MM.1S (cell line): Measurements from ENCODE around the gene MSANTD2.

Experiments used
- DNase-seq: peaks from one replicate; pipeline ENCODE4 v3.0.0-alpha.2; 2015
- H2AFZ ChIP-seq: fragments of 300-600 bp; sonication (generic); 2 replicates; pipeline ENCODE4 v1.6.0; 2016; ENCODE audit warnings: antibody characterized with exemption, low read length
- H3F3A ChIP-seq: fragments of 300-600 bp; sonication (generic); 2 replicates; pipeline ENCODE4 v1.6.1; 2016; ENCODE audit warnings: mild to moderate bottlenecking, antibody characterized with exemption, low read length, moderate library complexity, mixed read lengths; ENCODE audit not compliant: insufficient read depth
- H3K27ac ChIP-seq: fragments of 300-600 bp; sonication (generic); 2 replicates; pipeline ENCODE4 v1.5.1; 2016; ENCODE audit warnings: mild to moderate bottlenecking, low read length
- H3K27me3 ChIP-seq: fragments of 300-600 bp; sonication (generic); replicated peaks from 2 replicates; pipeline ENCODE4 v1.6.0; 2016; ENCODE audit warnings: low read length; ENCODE audit not compliant: insufficient read depth
- H3K36me3 ChIP-seq: fragments of 300-600 bp; sonication (generic); replicated peaks from 2 replicates; pipeline ENCODE4 v1.6.1; 2016; ENCODE audit warnings: mild to moderate bottlenecking, low read length, mixed read lengths; ENCODE audit not compliant: insufficient read depth
- H3K4me1 ChIP-seq: fragments of 300-600 bp; sonication (generic); 2 replicates; pipeline ENCODE4 v1.6.1; 2016; ENCODE audit warnings: low read length, mixed read lengths
- H3K4me2 ChIP-seq: fragments of 300-600 bp; sonication (generic); 2 replicates; pipeline ENCODE4 v1.6.0; 2016; ENCODE audit warnings: low read depth, low read length
- H3K4me3 ChIP-seq: fragments of 300-600 bp; sonication (generic); 2 replicates; pipeline ENCODE4 v1.5.1; 2016; ENCODE audit warnings: low read length, mixed read lengths
- H3K79me2 ChIP-seq: fragments of 300-600 bp; sonication (generic); 2 replicates; pipeline ENCODE4 v1.6.1; 2016; ENCODE audit warnings: mixed run types, low read length, mixed read lengths
- H3K9ac ChIP-seq: fragments of 300-600 bp; sonication (generic); 2 replicates; pipeline ENCODE4 v1.6.1; 2016; ENCODE audit warnings: low read length, mixed read lengths
- H3K9me2 ChIP-seq: fragments of 300-600 bp; sonication (generic); replicated peaks from 2 replicates; pipeline ENCODE4 v1.6.1; 2016; ENCODE audit warnings: mild to moderate bottlenecking, low read length, mixed read lengths; ENCODE audit not compliant: insufficient read depth
- H3K9me3 ChIP-seq: fragments of 300-600 bp; sonication (generic); replicated peaks from 2 replicates; pipeline ENCODE4 v1.6.1; 2016; ENCODE audit warnings: mild to moderate bottlenecking, low read length, mixed read lengths; ENCODE audit not compliant: insufficient read depth
- H4K20me1 ChIP-seq: fragments of 300-600 bp; sonication (generic); 2 replicates; pipeline ENCODE4 v1.6.1; 2016; ENCODE audit warnings: mild to moderate bottlenecking, low read length, moderate library complexity, mixed read lengths; ENCODE audit not compliant: insufficient read depth
- CTCF ChIP-seq: fragments of 300-600 bp; sonication (generic); IDR thresholded peaks from 2 replicates; pipeline ENCODE4 v1.5.1; 2016; ENCODE audit warnings: antibody characterized with exemption, low read length, mixed read lengths
- EZH2 ChIP-seq: fragments of 300-600 bp; sonication (generic); optimal IDR thresholded peaks from 2 replicates; pipeline ENCODE3; 2017; ENCODE audit warnings: low read depth, mild to moderate bottlenecking, antibody characterized with exemption, low read length, mixed read lengths
- EZH2phosphoT487 ChIP-seq: fragments of 300-600 bp; sonication (generic); IDR thresholded peaks from 2 replicates; pipeline ENCODE4 v1.6.1; 2018; ENCODE audit warnings: antibody characterized with exemption, low read length

Gene MSANTD2

DNA sequence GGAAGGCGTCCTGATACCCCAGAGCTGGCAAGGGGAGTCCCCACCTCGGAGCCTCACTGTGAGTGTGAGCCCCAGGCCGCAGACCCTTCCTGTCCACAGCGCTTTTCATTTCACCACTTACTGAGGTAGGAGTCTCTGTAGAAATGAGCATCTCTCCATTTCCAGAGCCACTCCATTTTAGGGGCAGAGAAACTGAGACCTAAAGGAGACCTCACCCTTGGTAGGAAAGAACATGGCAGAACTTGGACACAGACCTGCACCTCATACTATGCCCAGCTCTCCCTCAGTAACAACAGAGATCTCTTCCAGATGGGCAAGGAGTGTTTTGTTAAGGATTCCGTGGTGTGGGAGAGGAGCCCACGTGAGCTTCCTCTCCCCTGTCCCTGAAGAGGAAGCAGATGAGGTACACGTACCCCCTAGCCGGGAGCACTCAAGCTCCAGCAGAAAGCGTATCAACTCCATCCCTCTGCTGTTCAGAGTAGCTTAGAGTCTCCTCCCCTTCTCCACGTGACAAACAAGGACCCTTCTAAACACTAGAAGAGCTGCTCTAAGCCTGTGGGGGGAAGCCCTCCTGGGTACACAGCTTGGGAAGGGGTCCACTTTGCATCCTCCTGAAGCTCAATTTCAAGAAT is 47.6 kb downstream of the MSANTD2 start:
- H3K36me3 ChIP-seq: no peaks in the 10 kb centered on the region
- H4K20me1 ChIP-seq: no peaks in the 10 kb centered on the region
- H3K79me2 ChIP-seq: no peaks in the 10 kb centered on the region
- H3K4me1 ChIP-seq: peaks cover 8% of the 10 kb centered on the region
- no peak overlapping the region for H3K9ac ChIP-seq
- no peak overlapping the region for H3K4me2 ChIP-seq
- no peaks in the 10 kb centered on the region for H3F3A ChIP-seq
- no peak overlapping the region for H3K4me3 ChIP-seq
- no peak overlapping the region for H2AFZ ChIP-seq
- no peaks in the 10 kb centered on the region for H3K9me3 ChIP-seq
- no peak for DNase-seq
- H3K9me2 ChIP-seq: no peaks in the 10 kb centered on the region
- H3K27me3 ChIP-seq: no peaks in the 10 kb centered on the region
- H3K27ac ChIP-seq: no peak overlapping the region
- TF ChIP-seq CTCF: no peak
- no peak for TF ChIP-seq EZH2phosphoT487
- TF ChIP-seq EZH2: no peak

GRCh38 chr11:124751741-124752470 is 48.3 kb downstream of the MSANTD2 start, which contains the start of gene VSIG2:
VSIG2 (minus strand) TSS chr11:124752255; CDS start chr11:124752137, 118 bp downstream.
- no peaks in the 10 kb centered on the region for H3K9me2 ChIP-seq
- H4K20me1 ChIP-seq: no peaks in the 10 kb centered on the region
- no peak within 1 kb of the TSS for H3K4me2 ChIP-seq
- H3K36me3 ChIP-seq: no peaks in the 10 kb centered on the region
- no peak within 1 kb of the TSS for H3K27ac ChIP-seq
- no peak for TF ChIP-seq EZH2
- no peak for TF ChIP-seq CTCF
- TF ChIP-seq EZH2phosphoT487: no peak
- H3K79me2 ChIP-seq: no peaks in the 10 kb centered on the region
- H3K9ac ChIP-seq: no peak within 1 kb of the TSS
- H3F3A ChIP-seq: no peaks in the 10 kb centered on the region
- H3K9me3 ChIP-seq: no peaks in the 10 kb centered on the region
- H3K4me1 ChIP-seq: peaks cover 13% of the 10 kb centered on the region
- H3K4me3 ChIP-seq: no peak within 1 kb of the TSS
- no peaks in the 10 kb centered on the region for H3K27me3 ChIP-seq
- no peak for DNase-seq
- H2AFZ ChIP-seq: no peak within 1 kb of the TSS

- peaks cover 3% of the 10 kb centered on the region; the same call in 1 of the 2 replicates for H3F3A ChIP-seq
- H3K27me3 ChIP-seq: no peaks in the 10 kb centered on the region
- no peaks in the 10 kb centered on the region for H3K9me2 ChIP-seq
- no peaks in the 10 kb centered on the region for H3K36me3 ChIP-seq
- TF ChIP-seq CTCF (no peak), EZH2phosphoT487 (no peak), EZH2 (no peak)
- H2AFZ ChIP-seq: no peak overlapping the region
- no peaks in the 10 kb centered on the region for H4K20me1 ChIP-seq
- no peak overlapping the region for H3K27ac ChIP-seq
- no peak overlapping the region for H3K9ac ChIP-seq
- no peak for DNase-seq
- peaks cover 13% of the 10 kb centered on the region for H3K4me1 ChIP-seq
- no peaks in the 10 kb centered on the region for H3K9me3 ChIP-seq
- H3K79me2 ChIP-seq: no peaks in the 10 kb centered on the region
- no peak overlapping the region for H3K4me3 ChIP-seq
- H3K4me2 ChIP-seq: no peak overlapping the region
Observed at GRCh38 chr11:124751391-124751740, 48.8 kb downstream of the MSANTD2 start.
